GM21515 (cell line): Measurements from ENCODE around the gene G3BP1.
"Not testable (repeated sequence)": the region's sequence is repeated elsewhere in the genome, so short reads cannot be mapped to it uniquely, and the experiment has no call there.

Experiments
- ATAC-seq: cut with Tn5 transposase; IDR thresholded peaks from one replicate; pipeline ENCODE4 v1.9.1; 2021; ENCODE audit not compliant: unreplicated experiment

Gene G3BP1

GRCh38 chr5:151793358-151793757, 21.6 kb downstream of the G3BP1 start:
- no peak for ATAC-seq

DNA sequence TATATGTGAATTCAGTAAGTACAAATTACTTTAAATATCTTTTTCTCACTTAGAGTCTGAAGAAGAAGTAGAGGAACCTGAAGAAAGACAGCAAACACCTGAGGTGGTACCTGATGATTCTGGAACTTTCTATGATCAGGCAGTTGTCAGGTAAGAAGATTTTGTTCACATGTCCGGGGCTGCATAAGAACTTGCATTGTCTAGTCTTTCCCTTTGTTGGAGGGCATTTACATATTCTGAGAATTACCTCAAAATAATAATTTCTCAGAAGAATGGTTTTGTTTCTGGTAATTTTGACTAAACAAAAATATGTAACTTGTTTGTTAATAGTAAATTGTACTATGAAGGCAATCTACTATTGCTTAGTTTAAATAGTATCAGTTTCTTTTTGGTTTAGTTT, 23.7 kb downstream of the G3BP1 start:
- ATAC-seq, result no peak

DNA sequence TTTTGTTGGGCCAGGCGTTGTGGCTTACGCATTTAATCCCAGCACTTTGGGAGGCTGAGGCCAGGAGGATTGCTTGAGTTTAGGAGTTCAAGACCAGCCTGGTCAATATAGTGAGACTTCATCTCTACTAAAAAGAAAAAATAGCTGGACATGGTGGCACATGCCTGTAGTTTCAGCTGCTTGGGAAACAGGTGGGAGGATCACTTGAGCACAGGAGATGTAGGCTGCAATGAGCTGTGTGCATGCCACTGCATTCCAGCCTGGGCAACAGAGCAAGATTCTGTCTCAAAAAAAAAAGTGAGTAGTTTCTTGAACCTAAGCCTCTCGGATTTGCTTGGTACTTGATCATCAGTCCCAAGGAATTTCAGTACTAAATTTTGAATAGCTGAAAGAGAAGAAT, 26.9 kb downstream of the G3BP1 start:
- ATAC-seq, result no peak

DNA sequence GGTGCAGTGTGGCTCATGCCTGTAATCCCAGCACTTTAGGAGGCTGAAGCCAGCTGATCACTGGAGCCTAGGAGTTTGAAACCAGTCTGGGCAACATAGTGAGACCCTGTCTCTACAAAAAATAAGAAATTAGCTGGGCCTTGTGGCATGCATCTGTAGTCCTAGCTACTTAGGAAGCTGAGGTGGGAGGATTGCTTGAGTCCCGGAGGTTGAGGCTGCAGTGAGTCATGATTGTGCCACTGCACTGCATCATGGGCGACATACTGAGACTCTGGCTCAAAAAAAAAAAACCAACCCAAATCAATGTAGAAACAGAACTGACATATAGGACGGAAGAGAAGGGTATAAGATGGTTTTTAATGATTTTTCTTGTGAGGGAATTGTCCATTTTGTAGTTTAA, 27.7 kb downstream of the G3BP1 start:
- ATAC-seq, result no peak

- no peak for ATAC-seq
These were observed 28.8 kb downstream of the G3BP1 start for GRCh38 chr5:151800532-151800931.

DNA sequence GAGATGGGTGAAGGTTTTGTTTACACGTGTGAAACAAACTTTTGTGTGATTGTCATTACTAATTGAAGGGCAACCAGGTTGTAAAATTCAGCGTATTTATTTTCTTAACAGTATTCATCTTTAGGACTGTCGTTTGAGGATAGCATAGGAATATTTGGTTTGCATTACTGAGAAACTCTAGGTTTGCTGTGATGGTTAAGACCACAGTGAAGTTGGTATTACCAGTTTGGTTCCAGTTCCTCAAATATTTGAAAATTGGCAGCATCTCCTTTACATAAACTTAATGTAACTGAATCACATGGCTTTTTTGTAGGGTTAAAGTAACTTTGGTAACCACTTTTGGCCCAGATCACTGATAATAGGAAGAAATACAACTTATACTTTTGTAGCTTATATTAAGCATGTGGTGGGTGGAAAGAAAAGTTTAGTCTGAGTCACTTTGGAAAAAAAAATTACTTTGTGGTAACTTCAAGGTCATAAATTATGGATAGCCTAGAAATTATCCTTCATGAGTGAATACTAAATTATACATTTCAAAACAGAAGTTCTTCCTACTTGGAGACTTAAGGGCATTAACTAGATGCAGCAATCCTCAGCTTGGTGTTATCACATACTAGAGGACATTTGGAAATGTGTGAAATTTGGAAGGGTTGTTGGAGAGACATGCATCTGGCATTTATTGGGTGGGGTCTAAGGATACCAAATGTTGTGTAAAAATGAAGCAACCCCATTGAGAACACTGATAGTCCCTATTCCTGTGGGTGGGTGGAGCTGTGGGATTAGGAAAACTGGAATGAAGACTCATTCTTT, 33.9 kb downstream of the G3BP1 start:
- ATAC-seq, result no peak

DNA sequence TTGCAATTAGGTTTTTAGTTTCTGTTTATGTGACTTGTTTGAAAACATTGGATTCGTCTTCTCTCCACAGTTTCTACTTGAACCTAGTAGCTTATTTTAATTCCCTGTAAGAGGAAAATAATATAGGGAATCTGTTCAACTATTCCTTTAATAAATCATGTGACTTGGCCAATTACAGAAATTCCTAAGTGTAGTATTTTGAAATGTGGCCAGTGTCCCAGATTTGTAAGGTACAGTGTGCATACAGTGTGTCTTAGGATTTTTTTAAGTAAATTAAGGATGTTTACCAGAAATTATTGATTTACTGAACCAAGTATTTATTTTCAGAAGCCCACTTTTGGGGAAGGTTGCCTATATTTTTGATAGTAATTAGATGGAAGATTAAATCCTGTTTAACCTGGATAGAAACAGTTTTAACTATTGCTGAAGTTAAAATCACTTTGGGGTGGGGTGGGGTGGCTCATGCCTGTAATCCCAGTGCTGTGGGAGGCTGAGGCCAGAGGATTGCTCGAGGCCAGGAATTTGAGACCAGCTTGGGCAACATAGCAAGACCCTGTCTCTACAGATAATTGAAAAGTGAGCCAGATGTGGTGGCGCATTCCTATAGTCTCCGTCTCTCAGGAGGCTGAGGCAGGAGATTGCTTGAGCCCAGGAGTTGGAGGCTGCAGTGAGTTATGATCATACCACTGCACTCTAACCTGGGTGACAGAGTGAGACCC, 36.9 kb downstream of the G3BP1 start:
- ATAC-seq, result no peak

- no peak for ATAC-seq
These were observed 38.7 kb downstream of the G3BP1 start for GRCh38 chr5:151810449-151810848.

DNA sequence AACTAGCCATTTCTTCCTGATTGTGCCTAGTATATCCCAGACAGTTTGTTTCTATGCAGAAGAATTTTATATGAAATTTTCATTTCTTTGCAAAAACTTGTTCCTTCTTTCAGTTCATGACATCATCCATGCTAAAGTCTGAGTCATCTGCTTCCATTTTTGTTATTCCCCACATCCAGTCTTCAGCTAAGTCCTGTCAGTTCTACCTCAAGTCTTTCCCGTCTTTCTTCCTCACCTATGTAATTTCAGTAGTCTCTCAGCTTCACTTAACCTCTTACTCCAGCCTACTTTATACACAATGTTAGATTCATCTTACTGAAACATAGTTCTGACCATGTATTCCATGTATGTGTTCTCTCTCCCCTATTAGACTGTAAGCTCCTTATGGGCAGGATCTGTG, 39.1 kb downstream of the G3BP1 start:
- no peak for ATAC-seq

DNA sequence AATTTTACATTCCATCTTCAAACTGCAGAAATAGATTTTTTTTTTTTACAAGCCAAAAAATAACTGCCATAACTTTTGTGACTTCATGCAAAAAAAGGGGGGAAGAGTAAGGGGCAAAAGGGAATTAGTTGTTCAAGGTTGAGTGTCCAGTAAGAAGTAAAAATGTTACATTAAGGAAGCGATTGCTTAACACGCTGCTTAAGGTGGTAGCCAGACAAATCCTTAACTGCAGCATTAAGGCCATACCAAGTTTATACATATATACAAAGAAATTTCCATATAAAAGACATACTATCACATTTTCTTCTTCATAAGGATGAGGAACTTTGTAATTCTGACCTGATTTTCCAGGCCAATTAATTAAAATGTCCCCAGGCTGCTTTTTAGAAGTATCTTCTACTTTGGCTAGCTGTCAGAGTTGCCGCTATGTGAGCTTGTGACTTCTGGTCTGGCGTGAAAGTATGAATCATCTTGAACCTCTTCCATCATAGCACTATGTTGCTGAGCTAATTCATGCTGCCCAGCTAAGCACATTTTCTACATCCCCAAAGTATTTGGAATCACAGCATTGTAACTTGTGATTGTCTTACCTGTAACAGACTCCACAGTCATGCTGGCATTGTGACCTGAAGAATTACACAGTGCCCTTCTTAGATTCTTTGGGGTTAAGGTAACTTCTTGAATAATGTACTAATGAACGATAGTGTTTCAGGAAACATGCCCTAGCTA, 40.0 kb downstream of the G3BP1 start:
- no peak for ATAC-seq

GRCh38 chr5:151812757-151813309, 41.1 kb downstream of the G3BP1 start:
- ATAC-seq, result no peak

- no peak for ATAC-seq
These were observed 43.3 kb downstream of the G3BP1 start for GRCh38 chr5:151815051-151815450.

GRCh38 chr5:151819830-151820229, 48.1 kb downstream of the G3BP1 start:
- ATAC-seq, result no peak

DNA sequence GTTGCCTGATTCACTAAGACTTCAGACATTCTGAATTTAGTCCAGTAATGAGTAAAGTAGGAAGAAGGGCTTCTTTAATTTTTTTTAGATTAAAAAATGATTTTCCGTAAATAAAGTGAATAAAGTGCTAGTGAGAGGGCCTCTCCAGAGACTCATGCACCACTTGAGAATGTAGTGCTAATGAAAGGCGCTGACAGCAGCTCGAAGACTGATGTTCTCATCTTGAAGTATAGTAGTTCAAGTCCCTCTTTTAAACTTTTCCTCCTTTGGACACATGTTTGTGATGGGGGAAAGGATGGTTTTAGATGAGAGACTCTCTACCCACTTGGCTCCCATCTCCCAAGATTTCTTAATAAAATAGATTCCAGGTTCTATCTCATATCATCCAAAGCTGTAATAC, 48.5 kb downstream of the G3BP1 start:
- ATAC-seq, result no peak

DNA sequence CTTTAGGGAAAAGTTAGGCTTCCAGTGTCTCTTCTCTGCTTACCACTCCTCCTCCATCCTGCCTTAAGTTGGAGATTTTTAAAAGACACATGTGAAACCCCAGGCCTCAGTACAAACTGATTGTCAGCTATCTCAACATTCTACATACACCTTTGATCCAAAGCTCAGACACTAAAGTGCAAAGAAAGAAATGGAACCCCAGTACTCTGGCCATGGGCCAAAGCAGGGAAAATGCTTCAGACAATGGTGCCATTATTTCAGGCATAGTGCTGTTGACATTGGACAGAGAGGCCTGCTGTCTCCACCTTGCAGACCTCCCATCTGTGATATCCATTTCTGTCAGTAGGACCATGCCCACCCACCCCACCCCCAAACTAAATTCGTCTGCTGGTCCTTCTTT, 49.1 kb downstream of the G3BP1 start:
- no peak for ATAC-seq

DNA sequence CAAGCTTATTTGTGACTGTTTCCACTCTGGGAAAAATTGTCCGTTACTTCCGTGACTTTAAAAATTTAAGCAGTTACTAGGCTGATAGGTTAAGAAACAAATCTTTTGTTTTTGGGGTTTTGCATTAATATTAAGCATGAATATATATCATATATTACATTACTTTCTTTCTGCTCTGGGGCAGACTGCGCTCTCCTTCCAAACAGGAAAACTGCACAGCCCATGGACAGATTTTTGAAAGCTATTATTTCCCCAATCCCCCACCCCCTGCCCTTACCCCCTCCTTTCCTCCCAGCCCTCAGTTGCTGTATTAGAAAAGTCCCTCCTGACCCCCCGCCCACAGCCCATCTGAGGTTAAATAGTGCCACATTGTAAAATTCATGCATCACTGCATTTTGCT, 50.4 kb downstream of the G3BP1 start:
- ATAC-seq, result no peak

- ATAC-seq, result peak; percentile 61
These were observed 53.7 kb downstream of the G3BP1 start for GRCh38 chr5:151825445-151825844.

DNA sequence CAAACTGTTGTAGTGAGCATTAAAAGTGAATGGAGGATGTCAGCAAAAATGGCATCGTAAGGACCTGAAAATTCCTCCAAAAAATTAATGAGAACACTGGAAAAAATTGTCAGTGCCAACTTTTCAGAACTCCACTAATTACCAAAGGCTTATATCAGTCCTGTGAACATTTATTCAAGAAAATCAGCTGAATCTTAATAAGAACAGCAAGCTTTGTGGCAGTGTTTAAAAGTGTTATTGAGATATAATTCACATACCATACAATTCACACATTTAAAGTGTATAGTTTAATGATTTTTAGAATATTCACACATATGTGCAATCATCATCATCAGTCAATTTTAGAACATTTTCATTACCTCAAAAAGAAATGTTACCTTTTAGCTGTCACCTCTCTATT, 57.6 kb downstream of the G3BP1 start:
- no peak for ATAC-seq

- not testable (repeated sequence) for ATAC-seq
These were observed 61.1 kb downstream of the G3BP1 start for GRCh38 chr5:151832843-151833242.

DNA sequence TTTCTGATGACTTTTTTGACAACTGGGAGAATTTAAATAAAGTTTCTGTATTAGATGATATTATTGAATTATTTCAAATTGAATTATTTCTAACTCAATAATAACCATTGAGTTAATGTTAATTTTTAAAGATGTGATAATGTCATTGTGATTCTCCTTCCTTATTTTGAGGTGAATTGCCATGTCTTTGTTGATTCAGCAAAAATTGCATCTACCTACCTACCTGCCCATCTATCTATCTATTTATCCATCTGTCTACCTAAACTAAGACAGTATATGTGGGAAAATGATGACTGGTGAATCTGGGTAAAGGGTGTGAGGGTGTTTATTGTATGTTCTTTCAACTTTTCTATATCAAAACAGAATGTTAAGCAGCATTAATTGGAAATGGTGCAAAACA, 75.0 kb downstream of the G3BP1 start:
- ATAC-seq, result no peak

GRCh38 chr5:151847871-151848270, 76.1 kb downstream of the G3BP1 start:
- ATAC-seq, result no peak

- ATAC-seq, result no peak
These were observed 83.9 kb downstream of the G3BP1 start for GRCh38 chr5:151855701-151856100.
